ENCODE measurements around the gene MAST1. TPM values are rescaled to one million over a fixed set of nuclear protein-coding genes. Genes with fewer than 3 reads are reported as not detected.
A peak's percentile ranks its signal among the peaks of the same experiment; 100 is the strongest.
"Not testable (repeated sequence)": the region's sequence is repeated elsewhere in the genome, so short reads cannot be mapped to it uniquely, and the experiment has no call there.

Gene MAST1
- total RNA-seq, 2 donors from 2014 or later, result not detected

DNA sequence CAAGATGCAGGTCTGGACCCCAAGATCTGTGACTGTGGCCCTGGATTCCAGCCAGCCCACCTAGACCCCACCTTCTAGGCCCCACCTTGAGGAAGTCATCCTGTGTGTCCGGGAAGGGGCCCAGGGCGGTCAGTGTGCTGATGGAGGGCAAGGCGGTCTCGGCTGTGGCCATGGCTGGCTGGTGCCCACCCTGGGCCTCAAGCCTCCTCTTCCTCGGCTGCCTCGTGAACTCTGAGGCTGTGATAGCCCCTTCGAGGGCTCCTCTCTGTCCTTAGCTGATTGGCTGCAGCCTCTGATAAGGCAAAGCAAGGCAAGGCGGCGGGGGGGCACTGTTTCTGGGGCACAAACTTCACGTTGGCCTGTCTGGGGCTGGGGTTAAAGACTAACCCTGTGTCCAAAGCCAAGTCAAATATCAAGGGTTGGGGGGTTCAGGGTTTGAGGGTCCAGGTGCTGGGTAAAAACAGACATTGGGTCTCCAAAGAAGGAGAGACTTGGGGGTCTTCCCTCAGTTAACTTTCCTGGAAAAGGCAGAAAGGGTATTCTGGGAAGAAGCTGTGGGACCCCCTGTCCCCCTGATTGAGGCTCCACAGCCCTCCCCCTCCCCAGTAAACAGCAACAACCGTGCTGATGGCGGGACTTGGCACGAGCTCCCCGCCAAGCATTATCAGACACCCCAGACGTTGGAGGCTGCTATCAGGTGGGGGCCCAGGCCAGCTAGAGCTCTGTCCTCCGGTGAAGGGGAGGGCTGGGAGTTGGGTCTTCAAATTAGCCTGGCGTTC lies 48.8 kb downstream of the MAST1 start, which contains the start of gene KLF1:
TSS of gene KLF1 (minus strand) at position 233 of the 779 bp plus-strand sequence. CDS start at position 172, 61 bp downstream.
- DNase-seq (ENCODE audit: low spot score), result no peak
- ATAC-seq (ENCODE audit: insufficient number of reproducible peaks, low FRiP score, low read depth), result no peak
- Histone ChIP-seq H3K27ac (no peak within 1 kb of the TSS), H3K9me3 (no peaks in the 10 kb centered on the region), H3K36me3 (no peaks in the 10 kb centered on the region), H3K4me3 (peak within 1 kb of the TSS; percentile 63), H3K27me3 (replicated peaks; ENCODE audit: insufficient read depth) (no peaks in the 10 kb centered on the region), H3K4me1 (ENCODE audit: control insufficient read depth in 1 of 2, low read depth in 2 of 2) (peaks cover 12 to 28% of the 10 kb centered on the region in 2 donors)
- TF ChIP-seq, protein P1, sequence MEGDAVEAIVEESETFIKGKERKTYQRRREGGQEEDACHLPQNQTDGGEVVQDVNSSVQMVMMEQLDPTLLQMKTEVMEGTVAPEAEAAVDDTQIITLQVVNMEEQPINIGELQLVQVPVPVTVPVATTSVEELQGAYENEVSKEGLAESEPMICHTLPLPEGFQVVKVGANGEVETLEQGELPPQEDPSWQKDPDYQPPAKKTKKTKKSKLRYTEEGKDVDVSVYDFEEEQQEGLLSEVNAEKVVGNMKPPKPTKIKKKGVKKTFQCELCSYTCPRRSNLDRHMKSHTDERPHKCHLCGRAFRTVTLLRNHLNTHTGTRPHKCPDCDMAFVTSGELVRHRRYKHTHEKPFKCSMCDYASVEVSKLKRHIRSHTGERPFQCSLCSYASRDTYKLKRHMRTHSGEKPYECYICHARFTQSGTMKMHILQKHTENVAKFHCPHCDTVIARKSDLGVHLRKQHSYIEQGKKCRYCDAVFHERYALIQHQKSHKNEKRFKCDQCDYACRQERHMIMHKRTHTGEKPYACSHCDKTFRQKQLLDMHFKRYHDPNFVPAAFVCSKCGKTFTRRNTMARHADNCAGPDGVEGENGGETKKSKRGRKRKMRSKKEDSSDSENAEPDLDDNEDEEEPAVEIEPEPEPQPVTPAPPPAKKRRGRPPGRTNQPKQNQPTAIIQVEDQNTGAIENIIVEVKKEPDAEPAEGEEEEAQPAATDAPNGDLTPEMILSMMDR (IDR thresholded peaks at IDR 0.05), result no peak

DNA sequence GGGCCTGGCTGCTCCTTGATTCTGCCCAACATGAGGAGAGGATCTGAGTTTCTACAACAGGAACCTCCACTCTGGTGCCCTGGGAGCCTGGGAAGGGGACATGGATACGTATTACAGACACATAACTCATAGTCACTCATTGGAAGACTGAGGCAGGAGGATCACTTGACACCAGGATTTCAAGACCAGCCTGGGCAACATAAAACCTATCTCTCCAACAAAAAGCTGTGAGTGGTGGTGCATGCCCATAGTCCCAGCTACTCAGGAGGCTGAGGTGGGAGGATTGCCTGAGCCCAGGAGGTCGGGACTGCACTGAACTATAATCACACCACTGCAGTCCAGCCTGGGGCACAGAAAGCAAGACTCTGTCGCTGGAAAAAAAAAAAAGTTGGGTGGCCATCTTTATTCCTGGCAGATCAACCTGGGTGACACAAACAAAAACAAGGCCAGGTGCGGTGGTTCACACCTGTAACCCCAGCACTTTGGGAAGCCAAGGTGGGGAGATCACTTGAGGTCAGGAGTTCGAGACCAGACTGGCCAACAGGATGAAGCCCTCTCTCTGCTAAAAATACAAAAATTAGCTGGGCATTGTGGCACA lies 49.8 kb downstream of the MAST1 start:
- H3K4me1 ChIP-seq (ENCODE audit: control insufficient read depth in 1 of 2, low read depth in 2 of 2), result peaks cover 12 to 32% of the 10 kb centered on the region in 2 donors
- TF ChIP-seq, protein P1 (IDR thresholded peaks at IDR 0.05), result no peak
- H3K27ac ChIP-seq, result no peak overlapping the region
- H3K4me3 ChIP-seq, result no peak overlapping the region
- ATAC-seq (ENCODE audit: insufficient number of reproducible peaks, low FRiP score, low read depth) (no peak), DNase-seq (ENCODE audit: low spot score) (no peak)
- no peaks in the 10 kb centered on the region for H3K27me3 ChIP-seq (replicated peaks; ENCODE audit: insufficient read depth)
- no peaks in the 10 kb centered on the region for H3K9me3 ChIP-seq
- H3K36me3 ChIP-seq, result no peaks in the 10 kb centered on the region

DNA sequence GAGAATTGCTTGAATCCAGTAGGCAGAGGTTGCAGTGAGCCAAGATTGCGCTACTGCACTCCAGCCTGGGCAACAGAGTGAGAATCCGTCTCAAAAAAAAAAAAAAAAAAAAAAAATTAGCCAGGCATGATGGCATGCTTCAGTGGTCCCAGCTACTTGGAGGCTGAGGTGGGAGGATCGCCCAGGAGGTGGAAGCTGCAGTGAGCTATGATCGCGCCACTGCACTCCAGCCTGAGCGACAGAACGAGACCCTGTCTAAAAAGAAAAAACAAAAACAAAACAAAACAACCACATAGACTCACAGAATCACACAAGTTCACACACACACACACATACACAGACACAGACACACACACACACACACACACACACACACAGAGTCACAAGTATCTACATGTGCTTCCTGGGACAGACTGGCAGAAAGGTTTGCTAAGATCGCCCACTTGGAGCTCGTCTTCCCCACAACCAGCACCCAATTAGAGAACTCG lies 52.0 kb downstream of the MAST1 start:
- not testable (repeated sequence) for H3K9me3 ChIP-seq; H3K27me3 ChIP-seq (replicated peaks; ENCODE audit: insufficient read depth); H3K36me3 ChIP-seq; ATAC-seq (ENCODE audit: insufficient number of reproducible peaks, low FRiP score, low read depth); DNase-seq (ENCODE audit: low spot score)
- Histone ChIP-seq H3K4me3 (peak overlapping the region; percentile 83), H3K27ac (peak overlapping the region; percentile 55 to 64), H3K4me1 (ENCODE audit: control insufficient read depth in 1 of 2, low read depth in 2 of 2) (peaks cover 10 to 23% of the 10 kb centered on the region in 2 donors)

DNA sequence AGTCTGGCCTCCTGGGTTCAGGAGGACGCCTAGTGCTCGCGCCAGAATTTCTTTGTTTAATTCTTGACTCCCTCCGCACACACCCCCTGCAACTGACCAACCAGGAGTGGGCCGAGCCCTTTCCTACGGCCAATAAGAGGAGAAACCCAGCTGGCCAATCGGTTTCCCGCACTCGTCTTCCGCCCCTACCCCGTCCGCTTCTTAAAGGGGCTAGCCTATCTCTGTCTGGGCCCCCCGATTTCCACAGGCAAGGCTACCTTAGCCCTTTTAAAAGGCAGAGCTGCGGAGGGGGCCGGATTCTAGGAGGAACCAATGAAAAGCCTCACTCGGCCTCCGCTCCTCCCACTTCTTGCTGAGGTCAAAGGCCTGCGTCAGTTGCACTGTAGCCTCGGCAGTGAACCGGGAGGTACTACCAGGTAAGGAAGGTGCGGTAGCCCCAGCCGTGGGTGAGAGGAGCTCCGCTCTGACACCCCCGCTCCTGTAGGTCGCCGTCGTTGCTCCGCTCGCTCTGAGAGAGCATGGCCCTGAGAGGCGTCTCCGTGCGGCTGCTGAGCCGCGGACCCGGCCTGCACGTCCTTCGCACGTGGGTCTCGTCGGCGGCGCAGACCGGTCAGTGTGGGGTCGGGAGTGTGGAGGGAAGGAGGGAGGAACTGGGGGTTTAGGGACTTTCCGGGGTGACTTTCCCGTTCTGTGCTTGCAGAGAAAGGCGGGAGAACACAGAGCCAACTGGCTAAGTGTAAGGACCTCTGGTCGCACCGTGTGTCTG lies 52.7 kb downstream of the MAST1 start, which contains the start of gene GCDH:
TSS of gene GCDH (plus strand) at position 374 of the 766 bp plus-strand sequence. CDS start at position 519, 145 bp downstream.
- H3K4me1 ChIP-seq (ENCODE audit: control insufficient read depth in 1 of 2, low read depth in 2 of 2), result peaks cover 5 to 17% of the 10 kb centered on the region in 2 donors
- TF ChIP-seq, protein P1 (IDR thresholded peaks at IDR 0.05), result no peak
- DNase-seq (ENCODE audit: low spot score), result peak; percentile 95
- peak within 1 kb of the TSS; percentile 83 for H3K4me3 ChIP-seq
- peak; percentile 94 for ATAC-seq (ENCODE audit: insufficient number of reproducible peaks, low FRiP score, low read depth)
- H3K27ac ChIP-seq, result peak within 1 kb of the TSS; percentile 55 to 81
- no peaks in the 10 kb centered on the region for H3K27me3 ChIP-seq (replicated peaks; ENCODE audit: insufficient read depth)
- no peaks in the 10 kb centered on the region for H3K9me3 ChIP-seq
- H3K36me3 ChIP-seq, result peaks cover 3% of the 10 kb centered on the region

DNA sequence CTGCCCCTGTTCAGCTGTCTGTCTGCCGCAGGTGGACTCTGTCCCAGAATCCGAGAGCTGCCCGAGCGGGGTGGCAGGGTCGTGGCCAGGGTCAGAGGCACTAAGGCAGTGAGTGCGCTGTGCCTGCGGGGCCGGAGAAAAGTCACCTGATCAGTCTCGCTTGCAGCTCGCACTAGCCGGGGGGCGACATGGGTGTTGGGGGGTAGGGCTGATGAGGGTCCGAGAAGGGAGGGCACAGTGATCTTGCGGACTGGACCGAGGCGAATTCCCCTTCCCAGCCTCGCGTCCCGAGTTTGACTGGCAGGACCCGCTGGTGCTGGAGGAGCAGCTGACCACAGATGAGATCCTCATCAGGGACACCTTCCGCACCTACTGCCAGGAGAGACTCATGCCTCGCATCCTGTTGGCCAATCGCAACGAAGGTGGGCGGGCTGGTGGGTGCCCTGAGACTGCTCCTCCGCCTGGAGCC lies 53.3 kb downstream of the MAST1 start:
- H3K9me3 ChIP-seq, result no peaks in the 10 kb centered on the region
- TF ChIP-seq, protein P1 (IDR thresholded peaks at IDR 0.05), result no peak
- peak overlapping the region; percentile 55 to 81 for H3K27ac ChIP-seq
- peak overlapping the region; percentile 83 for H3K4me3 ChIP-seq
- peaks cover 4 to 17% of the 10 kb centered on the region in 2 donors for H3K4me1 ChIP-seq (ENCODE audit: control insufficient read depth in 1 of 2, low read depth in 2 of 2)
- ATAC-seq (ENCODE audit: insufficient number of reproducible peaks, low FRiP score, low read depth), result no peak
- H3K27me3 ChIP-seq (replicated peaks; ENCODE audit: insufficient read depth), result no peaks in the 10 kb centered on the region
- DNase-seq (ENCODE audit: low spot score), result no peak
- H3K36me3 ChIP-seq, result peaks cover 9% of the 10 kb centered on the region
